SU-DHL-6 (cell line): ENCODE data around the gene PRDM11.

Experiments
- H2AFZ ChIP-seq: fragments of 200-600 bp; sonication (generic); 2 replicates; pipeline ENCODE4 v1.6.1; 2014; ENCODE audit warnings: low read depth, mild to moderate bottlenecking, moderate library complexity, mixed read lengths, antibody characterized with exemption, low read length; ENCODE audit not compliant: severe bottlenecking
- H3F3A ChIP-seq: fragments of 200-600 bp; shearing (Covaris generic); 2 replicates; pipeline ENCODE4 v1.6.0; 2016; ENCODE audit warnings: antibody characterized with exemption, mild to moderate bottlenecking; ENCODE audit not compliant: insufficient read depth
- H3K27ac ChIP-seq: fragments of 200-600 bp; sonication (generic); 2 replicates; pipeline ENCODE4 v1.5.1; 2016; ENCODE audit warnings: low read depth, mild to moderate bottlenecking, low read length, moderate library complexity, mixed read lengths
- H3K27me3 ChIP-seq: fragments of 200-600 bp; sonication (generic), shearing (Covaris generic); 2 replicates; pipeline ENCODE4 v1.6.0; 2014; ENCODE audit warnings: mild to moderate bottlenecking, low read length
- H3K36me3 ChIP-seq: fragments of 200-600 bp; sonication (generic); 2 replicates; pipeline ENCODE4 v1.6.1; 2014; ENCODE audit warnings: mild to moderate bottlenecking, low read length, mixed read lengths
- H3K4me2 ChIP-seq: fragments of 300-600, 200-600 bp; shearing (Covaris generic), sonication (generic); 2 replicates; pipeline ENCODE4 v1.6.0; 2014; ENCODE audit warnings: low read length, low read depth, mild to moderate bottlenecking; ENCODE audit not compliant: poor library complexity, severe bottlenecking
- H3K4me3 ChIP-seq: fragments of 200-600 bp; sonication (generic); 2 replicates; pipeline ENCODE4 v1.5.1; 2014; ENCODE audit warnings: antibody characterized with exemption, low read length, mild to moderate bottlenecking, mixed read lengths; ENCODE audit not compliant: insufficient read depth, poor library complexity, severe bottlenecking
- H3K79me2 ChIP-seq: fragments of 200-600 bp; sonication (generic); 2 replicates; pipeline ENCODE4 v1.6.1; 2014; ENCODE audit warnings: mild to moderate bottlenecking, low read length, moderate library complexity; ENCODE audit not compliant: insufficient read depth
- H3K9ac ChIP-seq: fragments of 200-600 bp; sonication (generic); 2 replicates; pipeline ENCODE4 v1.7.0; 2014; ENCODE audit warnings: mild to moderate bottlenecking, low read length
- H3K9me2 ChIP-seq: fragments of 200-600 bp; sonication (generic); replicated peaks from 2 replicates; pipeline ENCODE4 v1.6.1; 2014; ENCODE audit warnings: low read length; ENCODE audit not compliant: insufficient read depth
- H3K9me3 ChIP-seq: fragments of 200-600 bp; sonication (generic); 2 replicates; pipeline ENCODE4 v1.6.1; 2014; ENCODE audit warnings: low read length, mixed read lengths; ENCODE audit not compliant: insufficient read depth
- H4K20me1 ChIP-seq: fragments of 200-600 bp; sonication (generic); 2 replicates; pipeline ENCODE4 v1.6.1; 2014; ENCODE audit warnings: low read depth, mild to moderate bottlenecking, antibody characterized with exemption, low read length, moderate library complexity, mixed read lengths
- EZH2phosphoT487 ChIP-seq: fragments of 200-600 bp; sonication (generic), shearing (Covaris generic); conservative IDR thresholded peaks from 2 replicates; pipeline ENCODE4 v1.6.1; 2018; ENCODE audit warnings: mild to moderate bottlenecking, antibody characterized with exemption, low read length, moderate library complexity, mixed read lengths
- TF ChIP-seq, protein P1 (sequence below): fragments of 200-600 bp; sonication (generic); IDR thresholded peaks from one replicate; pipeline ENCODE4 v1.5.1; 2017; ENCODE audit warnings: antibody characterized with exemption, mild to moderate bottlenecking, low read length, moderate library complexity; ENCODE audit not compliant: insufficient read depth, poor library complexity, severe bottlenecking

The PRDM11 gene

DNA sequence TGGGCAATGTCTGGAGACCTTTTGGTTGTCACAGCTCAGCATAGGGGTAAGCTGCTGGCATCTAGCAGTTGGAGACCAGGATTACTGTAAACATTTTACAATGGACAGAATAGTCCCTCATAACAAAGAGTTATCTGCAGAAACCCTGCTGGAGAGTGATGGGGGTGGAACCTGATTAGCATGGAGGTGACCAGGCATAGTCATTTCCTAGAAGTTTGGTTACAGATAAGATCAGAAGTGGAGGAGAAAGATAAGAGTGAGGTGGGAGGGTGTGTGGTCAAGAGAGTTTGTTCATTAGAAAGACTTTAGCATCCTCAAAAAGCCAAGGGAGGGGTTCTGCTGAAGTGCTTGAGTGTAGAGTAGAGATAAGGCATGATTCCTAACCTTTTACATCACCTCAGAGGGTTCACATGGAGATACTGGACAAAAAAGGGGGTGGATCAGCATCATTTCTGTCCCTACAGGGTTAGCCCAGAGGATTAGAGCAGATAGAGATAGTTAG is 38.8 kb downstream of the PRDM11 start:
- Histone ChIP-seq H3K4me2 (no peak overlapping the region), H3K27ac (no peak overlapping the region), H3K9me3 (no peaks in the 10 kb centered on the region), H4K20me1 (no peaks in the 10 kb centered on the region), H3F3A (no peaks in the 10 kb centered on the region), H3K4me3 (no peak overlapping the region), H2AFZ (no peak overlapping the region), H3K79me2 (no peaks in the 10 kb centered on the region), H3K27me3 (no peaks in the 10 kb centered on the region), H3K36me3 (no peaks in the 10 kb centered on the region), H3K9me2 (no peaks in the 10 kb centered on the region), H3K9ac (no peak overlapping the region)
- TF ChIP-seq, protein P1, sequence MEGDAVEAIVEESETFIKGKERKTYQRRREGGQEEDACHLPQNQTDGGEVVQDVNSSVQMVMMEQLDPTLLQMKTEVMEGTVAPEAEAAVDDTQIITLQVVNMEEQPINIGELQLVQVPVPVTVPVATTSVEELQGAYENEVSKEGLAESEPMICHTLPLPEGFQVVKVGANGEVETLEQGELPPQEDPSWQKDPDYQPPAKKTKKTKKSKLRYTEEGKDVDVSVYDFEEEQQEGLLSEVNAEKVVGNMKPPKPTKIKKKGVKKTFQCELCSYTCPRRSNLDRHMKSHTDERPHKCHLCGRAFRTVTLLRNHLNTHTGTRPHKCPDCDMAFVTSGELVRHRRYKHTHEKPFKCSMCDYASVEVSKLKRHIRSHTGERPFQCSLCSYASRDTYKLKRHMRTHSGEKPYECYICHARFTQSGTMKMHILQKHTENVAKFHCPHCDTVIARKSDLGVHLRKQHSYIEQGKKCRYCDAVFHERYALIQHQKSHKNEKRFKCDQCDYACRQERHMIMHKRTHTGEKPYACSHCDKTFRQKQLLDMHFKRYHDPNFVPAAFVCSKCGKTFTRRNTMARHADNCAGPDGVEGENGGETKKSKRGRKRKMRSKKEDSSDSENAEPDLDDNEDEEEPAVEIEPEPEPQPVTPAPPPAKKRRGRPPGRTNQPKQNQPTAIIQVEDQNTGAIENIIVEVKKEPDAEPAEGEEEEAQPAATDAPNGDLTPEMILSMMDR, result no peak
- TF ChIP-seq EZH2phosphoT487, result no peak

- Histone ChIP-seq H3K36me3 (no peaks in the 10 kb centered on the region), H2AFZ (no peak overlapping the region)
- TF ChIP-seq, protein P1, result no peak
- TF ChIP-seq EZH2phosphoT487, result no peak
Measured at GRCh38 chr11:45187375-45187774, 40.9 kb downstream of the PRDM11 start.

GRCh38 chr11:45188127-45188526 is 41.7 kb downstream of the PRDM11 start:
- H3K4me2 ChIP-seq, result no peak overlapping the region
- H4K20me1 ChIP-seq, result no peaks in the 10 kb centered on the region
- H3K9ac ChIP-seq, result no peak overlapping the region
- no peaks in the 10 kb centered on the region for H3K9me3 ChIP-seq
- no peaks in the 10 kb centered on the region for H3K27me3 ChIP-seq
- H2AFZ ChIP-seq, result no peak overlapping the region
- no peak for TF ChIP-seq EZH2phosphoT487
- TF ChIP-seq, protein P1, result no peak
- no peaks in the 10 kb centered on the region for H3K79me2 ChIP-seq
- H3K4me3 ChIP-seq, result no peak overlapping the region
- H3K27ac ChIP-seq, result no peak overlapping the region
- no peaks in the 10 kb centered on the region for H3K36me3 ChIP-seq
- H3K9me2 ChIP-seq, result no peaks in the 10 kb centered on the region
- no peaks in the 10 kb centered on the region for H3F3A ChIP-seq

More at GRCh38 chr11:45187375-45187774, 40.9 kb downstream of the PRDM11 start:
- Histone ChIP-seq H4K20me1 (no peaks in the 10 kb centered on the region), H3F3A (no peaks in the 10 kb centered on the region), H3K4me2 (no peak overlapping the region), H3K9me2 (no peaks in the 10 kb centered on the region), H3K9me3 (no peaks in the 10 kb centered on the region), H3K27ac (no peak overlapping the region), H3K79me2 (no peaks in the 10 kb centered on the region), H3K27me3 (no peaks in the 10 kb centered on the region), H3K9ac (no peak overlapping the region), H3K4me3 (no peak overlapping the region)
